ENCODE measurements around the gene TIMP2. TPM values are rescaled to one million over a fixed set of nuclear protein-coding genes. Genes with fewer than 3 reads are reported as not detected.

Gene TIMP2
- total and polyA plus RNA-seq, 2 of the 13 experiments (the other 11 are each of a cell fraction or from before 2014, with no cell fraction given) = 3.8 to 8.5 TPM

DNA sequence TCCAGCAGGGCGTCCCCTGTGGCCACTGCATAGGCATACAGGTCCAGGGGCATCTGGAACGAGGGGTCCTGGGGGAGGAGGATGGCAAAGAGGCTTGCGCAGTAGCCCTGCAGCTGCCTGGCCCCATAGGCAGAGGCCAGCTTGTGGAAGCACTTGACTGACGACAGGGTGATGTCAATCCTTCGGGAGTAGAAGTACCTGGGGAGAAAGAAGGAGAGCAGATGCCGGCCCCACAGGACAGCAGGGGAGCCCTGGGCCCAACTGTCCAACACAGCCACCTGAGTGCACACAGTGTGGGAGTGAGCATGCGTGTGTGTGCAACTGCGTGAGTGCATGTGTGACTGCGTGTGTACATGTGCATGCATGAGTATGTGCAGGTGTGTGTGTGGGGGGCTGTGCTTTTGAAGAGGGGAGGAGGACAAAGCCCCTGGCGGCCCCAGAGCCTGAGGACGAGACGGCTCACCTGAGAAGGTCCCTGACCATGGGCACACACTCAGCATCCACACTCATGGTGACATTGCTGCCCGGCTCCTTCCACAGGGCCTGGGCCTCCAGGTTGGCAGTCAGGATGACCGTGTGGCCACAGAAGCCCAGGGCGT lies 47.4 kb upstream of the TIMP2 start:
- Histone ChIP-seq H3K4me2 (ENCODE audit: low read depth, low read length) (no peak overlapping the region), H3K79me2 (ENCODE audit: insufficient read depth, low read length) (peaks cover 7% of the 10 kb centered on the region), H3K27ac (ENCODE audit: extremely low read length, insufficient read depth, low read length) (no peak overlapping the region), H4K20me1 (ENCODE audit: insufficient read depth, low read length) (peaks cover 10% of the 10 kb centered on the region; the same call in 1 of the 2 replicates), H2AFZ (ENCODE audit: low read length) (no peak overlapping the region), H3K27me3 (ENCODE audit: control insufficient read depth in 1 of 2, insufficient read depth in 2 of 2, low read length in 2 of 2) (no peaks in the 10 kb centered on the region), H3K36me3 (replicated peaks in 1 of 2; ENCODE audit: control insufficient read depth in 1 of 2, insufficient read depth in 2 of 2, low read length in 2 of 2) (peaks cover 10 to 49% of the 10 kb centered on the region in 2 experiments), H3K9ac (ENCODE audit: insufficient read depth, low read depth, low read length) (no peak overlapping the region), H3K4me1 (ENCODE audit: insufficient read depth, low read length) (peaks cover 41% of the 10 kb centered on the region), H3K9me3 (ENCODE audit: low read length) (no peaks in the 10 kb centered on the region), H3K4me3 (replicated peaks in 1 of 3; ENCODE audit: insufficient read depth in 1 of 3, low read depth in 2 of 3, low read length in 3 of 3) (no peak overlapping the region)
- ChIA-PET POLR2A (interaction anchor here (1.2 to 5.1 kb wide), 5 partner anchors 11 to 107 kb away, joined by 6 to 25 read pairs (median 8); partner anchors contain the start of gene CANT1), CTCF (ENCODE audit: low intra/inter-chr PET ratio, low total read pairs) (interaction anchor here (3.0 kb wide), 1 partner anchor 107 kb away, joined by 35 read pairs; no protein-coding TSS in a partner anchor)
- no peak for DNase-seq (ENCODE audit: low spot score)
- no TSS peak for BruUV-seq (replicated peaks)
- in situ Hi-C loops (cut with HindIII; ENCODE audit: extremely low pct_ligation_motif_present, low pct_unique_long_range_greater_than_20kb) = loop anchor here (5.0 kb wide), 1 partner anchor 90 kb away; no protein-coding TSS in a partner anchor
- peak; percentile 4; the same call in 2 of the 3 replicates for ATAC-seq
- intact Hi-C loops (cut with micrococcal nuclease; ENCODE audit: unreplicated experiment) = no loop called here
- WGBS (ENCODE audit: low lambda C conversion rate) = 96% methylated on average over 15 of the region's 15 CpGs
- FAIRE-seq = no peak
- TF ChIP-seq ZNF17 (CRISPR knock-in tag; IDR thresholded peaks at IDR 0.05) (no peak), NFKBIZ (CRISPR knock-in tag; IDR thresholded peaks at IDR 0.05) (no peak), WIZ (CRISPR knock-in tag; IDR thresholded peaks at IDR 0.05) (no peak), POLR2A (IDR thresholded peaks at IDR 0.05; ENCODE audit: insufficient read depth in 1 of 2, low read depth in 2 of 2, low read length in 2 of 2) (peak in 1 of 2 experiments; percentile 37; a peak in 2 of 4 replicates), CBX5 (CRISPR knock-in tag; IDR thresholded peaks at IDR 0.05; ENCODE audit: borderline replicate concordance) (peak; percentile 22; the same call in 1 of the 2 replicates), ZNF570 (CRISPR knock-in tag; IDR thresholded peaks at IDR 0.05; ENCODE audit: borderline replicate concordance) (no peak), NFRKB (IDR thresholded peaks at IDR 0.05) (no peak), KDM2A (CRISPR knock-in tag; IDR thresholded peaks at IDR 0.05; ENCODE audit: borderline replicate concordance, low read depth) (peak; percentile 17; the same call in 1 of the 2 replicates), NFIB (CRISPR knock-in tag; IDR thresholded peaks at IDR 0.05; ENCODE audit: borderline replicate concordance) (no peak), AGO2 (optimal IDR thresholded peaks at IDR 0.05; ENCODE audit: low read depth, low read length) (peak; percentile 96), SSRP1 (CRISPR knock-in tag; IDR thresholded peaks at IDR 0.05) (0 out of 2 replicates have a peak, but pooled peaks have one; percentile 25), PCBP1 (IDR thresholded peaks at IDR 0.05; ENCODE audit: borderline replicate concordance, low read depth, low read length) (0 out of 2 replicates have a peak, but pooled peaks have one; percentile 40), MEIS1 (CRISPR knock-in tag; IDR thresholded peaks at IDR 0.05; ENCODE audit: borderline replicate concordance) (0 out of 2 replicates have a peak, but pooled peaks have one; percentile 32), HNRNPLL (IDR thresholded peaks at IDR 0.05; ENCODE audit: low read depth, low read length, poor library complexity, severe bottlenecking) (peak; percentile 89), RXRA (CRISPR knock-in tag; IDR thresholded peaks at IDR 0.05) (0 out of 2 replicates have a peak, but pooled peaks have one; percentile 26), RFXAP (CRISPR knock-in tag; IDR thresholded peaks at IDR 0.05; ENCODE audit: borderline replicate concordance) (0 out of 2 replicates have a peak, but pooled peaks have one; percentile 10), HNRNPL (IDR thresholded peaks at IDR 0.05; ENCODE audit: low read depth, low read length) (0 out of 2 replicates have a peak, but pooled peaks have one; percentile 59), AGO1 (IDR thresholded peaks at IDR 0.05; ENCODE audit: low read depth, low read length, poor library complexity, severe bottlenecking) (peak; percentile 77)
- TF ChIP-seq, protein P1, sequence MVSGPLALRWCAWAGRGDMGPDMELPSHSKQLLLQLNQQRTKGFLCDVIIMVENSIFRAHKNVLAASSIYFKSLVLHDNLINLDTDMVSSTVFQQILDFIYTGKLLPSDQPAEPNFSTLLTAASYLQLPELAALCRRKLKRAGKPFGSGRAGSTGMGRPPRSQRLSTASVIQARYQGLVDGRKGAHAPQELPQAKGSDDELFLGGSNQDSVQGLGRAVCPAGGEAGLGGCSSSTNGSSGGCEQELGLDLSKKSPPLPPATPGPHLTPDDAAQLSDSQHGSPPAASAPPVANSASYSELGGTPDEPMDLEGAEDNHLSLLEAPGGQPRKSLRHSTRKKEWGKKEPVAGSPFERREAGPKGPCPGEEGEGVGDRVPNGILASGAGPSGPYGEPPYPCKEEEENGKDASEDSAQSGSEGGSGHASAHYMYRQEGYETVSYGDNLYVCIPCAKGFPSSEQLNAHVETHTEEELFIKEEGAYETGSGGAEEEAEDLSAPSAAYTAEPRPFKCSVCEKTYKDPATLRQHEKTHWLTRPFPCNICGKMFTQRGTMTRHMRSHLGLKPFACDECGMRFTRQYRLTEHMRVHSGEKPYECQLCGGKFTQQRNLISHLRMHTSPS (CRISPR knock-in tag; IDR thresholded peaks at IDR 0.05; ENCODE audit: low read depth) = 0 out of 2 replicates have a peak, but pooled peaks have one; percentile 15
- TF ChIP-seq, protein P2, sequence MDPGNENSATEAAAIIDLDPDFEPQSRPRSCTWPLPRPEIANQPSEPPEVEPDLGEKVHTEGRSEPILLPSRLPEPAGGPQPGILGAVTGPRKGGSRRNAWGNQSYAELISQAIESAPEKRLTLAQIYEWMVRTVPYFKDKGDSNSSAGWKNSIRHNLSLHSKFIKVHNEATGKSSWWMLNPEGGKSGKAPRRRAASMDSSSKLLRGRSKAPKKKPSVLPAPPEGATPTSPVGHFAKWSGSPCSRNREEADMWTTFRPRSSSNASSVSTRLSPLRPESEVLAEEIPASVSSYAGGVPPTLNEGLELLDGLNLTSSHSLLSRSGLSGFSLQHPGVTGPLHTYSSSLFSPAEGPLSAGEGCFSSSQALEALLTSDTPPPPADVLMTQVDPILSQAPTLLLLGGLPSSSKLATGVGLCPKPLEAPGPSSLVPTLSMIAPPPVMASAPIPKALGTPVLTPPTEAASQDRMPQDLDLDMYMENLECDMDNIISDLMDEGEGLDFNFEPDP (CRISPR knock-in tag; conservative IDR thresholded peaks at IDR 0.05) = 0 out of 2 replicates have a peak, but pooled peaks have one; percentile 53
- TF ChIP-seq, protein P3, sequence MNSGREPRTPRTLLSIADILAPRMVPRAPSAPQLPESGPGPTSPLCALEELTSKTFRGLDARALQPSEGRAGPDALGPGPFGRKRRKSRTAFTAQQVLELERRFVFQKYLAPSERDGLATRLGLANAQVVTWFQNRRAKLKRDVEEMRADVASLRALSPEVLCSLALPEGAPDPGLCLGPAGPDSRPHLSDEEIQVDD (CRISPR knock-in tag; IDR thresholded peaks at IDR 0.05; ENCODE audit: borderline replicate concordance) = 0 out of 2 replicates have a peak, but pooled peaks have one; percentile 37
